A549 (cell line): Measurements from ENCODE around the gene RAB32. TPM values are rescaled to one million over a fixed set of nuclear protein-coding genes. Genes with fewer than 3 reads are reported as not detected.

ENCODE experiments used
- ATAC-seq, 2 experiments: fragments of 200-7000 bp in 1 of 2; fragments of >200 bp in 1 of 2; cut with Nextera tagmentation in 1 of 2; cut with Tn5 transposase in 1 of 2; 3 replicates each; pipeline versions ENCODE4 v1.8.0 to v1.9.1; 2018 to 2020; ENCODE audit warnings: mild to moderate bottlenecking in 1 of 2, moderate library complexity in 1 of 2
- CTCF ChIA-PET: fragments of 300-600 bp; sonication (Branson Sonifier 250); formaldehyde crosslinking; extraction: SDS; loops from one replicate; lab custom pipeline; 2021; ENCODE audit warnings: antibody characterized with exemption, inconsistent platforms; lab: Yijun Ruan, JAX
- POLR2A ChIA-PET: fragments of 350-600 bp; formaldehyde crosslinking; extraction: SDS; loops from one replicate; lab custom pipeline; 2021; ENCODE audit warnings: antibody characterized with exemption, inconsistent platforms; lab: Yijun Ruan, JAX
- DNase-seq, 2 experiments: peaks; one replicate each; pipeline versions ENCODE4 v3.0.0 to v3.0.0-alpha.2; 2011 to 2016; ENCODE audit warnings: low read depth in 1 of 2, low spot score in 1 of 2
- FAIRE-seq: peaks from 2 replicates; lab custom pipeline; 2011; peaks lifted over from hg19 to GRCh38; lab: Jason Lieb, UNC
- H3K27ac ChIP-seq, 2 experiments: fragments of >200 bp; sonication (Bioruptor Twin); formaldehyde crosslinking; 3 replicates each; pipeline ENCODE4 v1.5.1; 2016 to 2017
- H3K4me1 ChIP-seq: fragments of >200 bp; sonication (Bioruptor Twin); formaldehyde crosslinking; 3 replicates; pipeline ENCODE4 v1.6.1; 2016
- H3K4me2 ChIP-seq: fragments of >200 bp; sonication (Bioruptor Twin); formaldehyde crosslinking; 3 replicates; pipeline ENCODE4 v1.6.1; 2016
- H3K4me3 ChIP-seq: fragments of >200 bp; sonication (Bioruptor Twin); formaldehyde crosslinking; 3 replicates; pipeline ENCODE4 v1.5.1; 2016
- H3K9me3 ChIP-seq: fragments of >200 bp; sonication (Bioruptor Twin); formaldehyde crosslinking; 3 replicates; pipeline ENCODE4 v1.6.1; 2016
- BHLHE40 ChIP-seq: IDR thresholded peaks from 2 replicates; pipeline ENCODE4 v1.6.1; 2012; ENCODE audit warnings: low read depth, low read length, inconsistent platforms
- CBX8 ChIP-seq: fragments of 200-600 bp; sonication (generic); IDR thresholded peaks from 2 replicates; pipeline ENCODE4 v1.6.1; 2016
- CEBPB ChIP-seq, 2 experiments: fragments of >200 bp in 1 of 2; sonication (Bioruptor Twin) in 1 of 2; formaldehyde crosslinking in 1 of 2; IDR thresholded peaks; 2 replicates each; pipeline ENCODE4 v1.6.1; 2012 to 2016
- E2F6 ChIP-seq: IDR thresholded peaks from 2 replicates; pipeline ENCODE4 v1.6.1; 2012; ENCODE audit warnings: low read depth, borderline replicate concordance
- EHF ChIP-seq: fragments of 250-450 bp; sonication (Bioruptor Pico); IDR thresholded peaks from 2 replicates; pipeline ENCODE4 v1.5.0; 2020; ENCODE audit warnings: mild to moderate bottlenecking
- ESRRA ChIP-seq: fragments of 150-350 bp; IDR thresholded peaks from 2 replicates; pipeline ENCODE4 v1.6.1; 2014; ENCODE audit warnings: mild to moderate bottlenecking, low read length, borderline replicate concordance
- FOSB ChIP-seq: fragments of 250-450 bp; sonication (Bioruptor Pico); IDR thresholded peaks from 2 replicates; pipeline ENCODE4 v1.5.0; 2020; ENCODE audit warnings: mild to moderate bottlenecking, moderate library complexity
- HMGXB4 ChIP-seq: fragments of 250-450 bp; sonication (Bioruptor Pico); IDR thresholded peaks from 2 replicates; pipeline ENCODE4 v1.5.0; 2021; ENCODE audit warnings: mild to moderate bottlenecking, moderate library complexity, borderline replicate concordance
- HOXA7 ChIP-seq: fragments of 250-450 bp; sonication (Bioruptor Pico); IDR thresholded peaks from 2 replicates; pipeline ENCODE4 v1.5.0; 2020; ENCODE audit warnings: mild to moderate bottlenecking, moderate library complexity
- KDM5A ChIP-seq: fragments of 200-600 bp; sonication (generic); IDR thresholded peaks from 2 replicates; pipeline ENCODE4 v1.6.1; 2016; ENCODE audit warnings: antibody characterized with exemption, mild to moderate bottlenecking
- MAZ ChIP-seq: fragments of 150-350 bp; IDR thresholded peaks from 2 replicates; pipeline ENCODE4 v1.6.1; 2014; ENCODE audit warnings: antibody characterized with exemption, low read depth, low read length, borderline replicate concordance
- POLR2AphosphoS2 ChIP-seq: conservative IDR thresholded peaks from 2 replicates; pipeline ENCODE4 v1.6.1; 2012; ENCODE audit warnings: low read length, improper control_type of control experiment, inconsistent platforms
- SMC3 ChIP-seq: fragments of >200 bp; sonication (Bioruptor Twin); formaldehyde crosslinking; IDR thresholded peaks from 3 replicates; pipeline ENCODE4 v1.6.1; 2018; ENCODE audit warnings: inconsistent platforms
- ZFP36 ChIP-seq: fragments of 450-650 bp; IDR thresholded peaks from 2 replicates; pipeline ENCODE4 v1.6.1; 2014; ENCODE audit warnings: borderline replicate concordance; ENCODE audit not compliant: partially characterized antibody
- ZNF302 ChIP-seq: fragments of 250-450 bp; sonication (Bioruptor Pico); IDR thresholded peaks from 2 replicates; pipeline ENCODE4 v1.9.0; 2021; ENCODE audit warnings: inconsistent platforms, mild to moderate bottlenecking, moderate library complexity
- ZSCAN20 ChIP-seq: fragments of 250-450 bp; sonication (Bioruptor Pico); IDR thresholded peaks from 2 replicates; pipeline ENCODE4 v1.8.0; 2022; ENCODE audit warnings: mild to moderate bottlenecking, moderate library complexity
- WGBS: methylation state at CpG from one replicate; pipeline ENCODE4 v1.1.6; 2017; ENCODE audit errors: missing lambda C conversion rate; 5-methylcytosine and 5-hydroxymethylcytosine counted together
- polyA plus RNA-seq, 4 experiments: library from polyadenylated mRNA; depleted of rRNA in 3 of 4; stranded (reverse); fragments of >200 nt; fragmentation: RNase III in 1 of 4; extraction: RNeasy Plus Mini Kit Qiagen cat#74134 plus additional on column Dnase treatment in 1 of 4; gene quantifications; 2 replicates in 3 of 4; 3 replicates in 1 of 4; pipeline ENCODE4 v1.2.3, GENCODE V29; 2011 to 2017
- TF ChIP-seq, protein P1 (sequence below): fragments of 450-650 bp; IDR thresholded peaks from 2 replicates; pipeline ENCODE4 v1.6.1; 2014; ENCODE audit warnings: antibody characterized with exemption
- TF ChIP-seq, protein P2 (sequence below): fragments of >200 bp; sonication (Bioruptor Twin); formaldehyde crosslinking; IDR thresholded peaks from 2 replicates; pipeline ENCODE4 v1.6.1; 2016
- TF ChIP-seq, protein P3 (sequence below): fragments of 150-350 bp; IDR thresholded peaks from 2 replicates; pipeline ENCODE4 v1.6.1; 2014; ENCODE audit warnings: low read depth, mild to moderate bottlenecking, low read length

The RAB32 gene
- polyA plus RNA-seq, 2 of the 4 experiments (the other 2 are of a cell fraction), result 34.2 to 49.4 TPM

GRCh38 chr6:146574211-146574610, 30.6 kb downstream of the RAB32 start:
- H3K4me3 ChIP-seq, result no peak overlapping the region
- WGBS, result 43% methylated on average over 1 of the region's 1 CpG
- ChIA-PET POLR2A (no interaction called here), CTCF (no interaction called here)
- H3K9me3 ChIP-seq, result no peaks in the 10 kb centered on the region
- H3K27ac ChIP-seq, result no peak overlapping the region
- TF ChIP-seq HOXA7, result no peak
- TF ChIP-seq, protein P1, sequence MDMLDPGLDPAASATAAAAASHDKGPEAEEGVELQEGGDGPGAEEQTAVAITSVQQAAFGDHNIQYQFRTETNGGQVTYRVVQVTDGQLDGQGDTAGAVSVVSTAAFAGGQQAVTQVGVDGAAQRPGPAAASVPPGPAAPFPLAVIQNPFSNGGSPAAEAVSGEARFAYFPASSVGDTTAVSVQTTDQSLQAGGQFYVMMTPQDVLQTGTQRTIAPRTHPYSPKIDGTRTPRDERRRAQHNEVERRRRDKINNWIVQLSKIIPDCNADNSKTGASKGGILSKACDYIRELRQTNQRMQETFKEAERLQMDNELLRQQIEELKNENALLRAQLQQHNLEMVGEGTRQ, result no peak
- no peak for TF ChIP-seq E2F6
- no peaks in the 10 kb centered on the region for H3K4me1 ChIP-seq
- H3K4me2 ChIP-seq, result no peak overlapping the region
- FAIRE-seq (no peak), ATAC-seq (no peak), DNase-seq (no peak)

DNA sequence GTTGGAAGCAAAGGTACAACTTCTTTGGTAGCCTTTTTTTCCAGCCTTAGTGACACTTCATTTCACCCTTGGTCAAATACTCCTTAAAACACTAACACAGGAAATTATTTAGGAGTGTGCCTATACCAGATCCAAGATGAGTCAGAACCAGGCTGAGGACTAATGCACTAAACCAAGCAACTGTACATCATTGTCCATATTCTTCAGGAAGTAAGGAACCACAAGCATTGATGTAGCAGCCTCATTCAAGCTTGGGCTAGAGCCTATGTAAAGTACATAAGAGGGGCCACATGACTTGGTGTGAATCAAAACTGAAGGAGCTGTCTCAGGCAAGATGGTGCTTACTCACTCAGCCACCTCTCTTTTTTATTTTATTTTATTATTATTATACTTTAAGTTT, 34.4 kb downstream of the RAB32 start:
- Histone ChIP-seq H3K9me3 (no peaks in the 10 kb centered on the region), H3K4me1 (no peaks in the 10 kb centered on the region), H3K27ac (no peak overlapping the region), H3K4me2 (no peak overlapping the region), H3K4me3 (no peak overlapping the region)
- TF ChIP-seq, protein P2, sequence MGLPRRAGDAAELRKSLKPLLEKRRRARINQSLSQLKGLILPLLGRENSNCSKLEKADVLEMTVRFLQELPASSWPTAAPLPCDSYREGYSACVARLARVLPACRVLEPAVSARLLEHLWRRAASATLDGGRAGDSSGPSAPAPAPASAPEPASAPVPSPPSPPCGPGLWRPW, result no peak
- TF ChIP-seq MAZ, result no peak
- DNase-seq, result no peak
- POLR2A ChIA-PET, result no interaction called here
- ATAC-seq, result no peak
- CTCF ChIA-PET, result no interaction called here
- FAIRE-seq, result no peak

- TF ChIP-seq ZFP36, result no peak
- no peak for TF ChIP-seq KDM5A
- TF ChIP-seq HMGXB4, result no peak
- TF ChIP-seq ZNF302 (CRISPR knock-in tag), result no peak
- no peak for TF ChIP-seq CBX8
- no peak for TF ChIP-seq CEBPB (IDR thresholded peaks at IDR 0.05)
- no peak for TF ChIP-seq ESRRA
- no peak for TF ChIP-seq POLR2AphosphoS2
- no peak for TF ChIP-seq FOSB (CRISPR knock-in tag)
- no peak for TF ChIP-seq EHF (CRISPR knock-in tag)
- TF ChIP-seq, protein P3, sequence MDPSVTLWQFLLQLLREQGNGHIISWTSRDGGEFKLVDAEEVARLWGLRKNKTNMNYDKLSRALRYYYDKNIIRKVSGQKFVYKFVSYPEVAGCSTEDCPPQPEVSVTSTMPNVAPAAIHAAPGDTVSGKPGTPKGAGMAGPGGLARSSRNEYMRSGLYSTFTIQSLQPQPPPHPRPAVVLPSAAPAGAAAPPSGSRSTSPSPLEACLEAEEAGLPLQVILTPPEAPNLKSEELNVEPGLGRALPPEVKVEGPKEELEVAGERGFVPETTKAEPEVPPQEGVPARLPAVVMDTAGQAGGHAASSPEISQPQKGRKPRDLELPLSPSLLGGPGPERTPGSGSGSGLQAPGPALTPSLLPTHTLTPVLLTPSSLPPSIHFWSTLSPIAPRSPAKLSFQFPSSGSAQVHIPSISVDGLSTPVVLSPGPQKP, result no peak
- no peak for TF ChIP-seq ZSCAN20 (CRISPR knock-in tag)
- no peak for TF ChIP-seq BHLHE40
- no peak for TF ChIP-seq SMC3
- TF ChIP-seq, protein P2, result no peak
- ChIA-PET POLR2A (no interaction called here), CTCF (no interaction called here)
- no peak for DNase-seq
- Histone ChIP-seq H3K4me1 (no peaks in the 10 kb centered on the region), H3K27ac (no peak overlapping the region), H3K9me3 (no peaks in the 10 kb centered on the region), H3K4me3 (no peak overlapping the region), H3K4me2 (no peak overlapping the region)
- ATAC-seq, result no peak
- no peak for FAIRE-seq
- 5% methylated on average over 1 of the region's 1 CpG for WGBS
Observed at GRCh38 chr6:146581968-146582367, 38.3 kb downstream of the RAB32 start.
